HG03342 (cell line): Measurements from ENCODE around the gene YIPF4.
A peak's percentile ranks its signal among the peaks of the same experiment; 100 is the strongest.
"Not testable (repeated sequence)": the region's sequence is repeated elsewhere in the genome, so short reads cannot be mapped to it uniquely, and the experiment has no call there.

Source experiments
- ATAC-seq: cut with Tn5 transposase; IDR thresholded peaks from one replicate; pipeline ENCODE4 v1.9.1; 2021; ENCODE audit warnings: mild to moderate bottlenecking, moderate library complexity; ENCODE audit not compliant: unreplicated experiment

The YIPF4 gene

GRCh38 chr2:32284321-32284720 is 6.6 kb downstream of the YIPF4 start:
- no peak for ATAC-seq

- no peak for ATAC-seq
These were observed 11.7 kb downstream of the YIPF4 start for GRCh38 chr2:32289165-32289999.

- no peak for ATAC-seq
These were observed 12.3 kb downstream of the YIPF4 start for GRCh38 chr2:32290000-32290339.

- ATAC-seq: no peak
These were observed 14.0 kb downstream of the YIPF4 start for GRCh38 chr2:32291746-32292145.

- not testable (repeated sequence) for ATAC-seq
These were observed 15.8 kb downstream of the YIPF4 start for GRCh38 chr2:32293493-32293892.

DNA sequence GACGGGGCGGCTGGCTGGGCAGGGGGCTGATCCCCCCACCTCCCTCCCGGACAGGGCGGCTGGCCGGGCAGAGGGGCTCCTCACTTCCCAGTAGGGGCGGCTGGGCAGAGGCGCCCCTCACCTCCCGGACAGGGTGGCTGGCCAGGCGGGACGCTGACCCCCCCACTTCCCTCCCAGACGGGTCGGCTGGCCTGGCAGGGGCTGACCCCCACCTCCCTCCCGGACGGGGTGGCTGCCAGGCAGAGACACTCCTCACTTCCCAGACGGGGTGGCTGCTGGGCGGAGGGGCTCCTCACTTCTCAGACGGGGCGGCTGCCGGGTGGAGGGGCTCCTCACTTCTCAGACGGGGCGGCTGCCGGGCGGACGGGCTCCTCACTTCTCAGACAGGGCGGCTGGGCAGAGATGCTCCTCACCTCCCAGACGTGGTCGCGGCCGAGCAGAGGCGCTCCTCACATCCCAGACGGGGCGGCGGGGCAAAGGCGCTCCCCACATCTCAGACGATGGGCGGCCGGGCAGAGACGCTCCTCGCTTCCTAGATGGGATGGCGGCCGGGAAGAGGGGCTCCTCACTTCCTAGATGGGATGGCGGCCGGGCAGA is 16.4 kb downstream of the YIPF4 start:
- ATAC-seq: not testable (repeated sequence)

DNA sequence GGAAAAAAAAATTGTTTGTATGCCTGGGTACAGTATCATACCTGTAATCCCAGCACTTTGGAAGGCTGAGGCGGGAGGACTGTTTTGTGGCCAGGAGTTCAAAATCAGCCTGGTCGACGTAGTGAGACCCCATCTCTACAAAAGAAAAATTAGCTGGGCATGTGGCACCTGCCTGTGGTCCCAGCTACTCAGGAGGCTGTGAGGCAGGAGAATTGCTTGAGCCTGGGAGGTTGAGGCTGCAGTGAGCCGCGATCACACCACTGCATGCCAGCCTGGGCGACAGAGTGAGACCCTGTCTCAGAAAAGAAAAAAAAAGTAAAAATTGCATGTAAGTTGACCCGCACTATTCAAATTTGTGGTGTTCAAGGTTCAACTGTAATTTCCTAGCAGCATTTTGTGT is 32.9 kb downstream of the YIPF4 start:
- ATAC-seq: no peak

- ATAC-seq: no peak
These were observed 37.2 kb downstream of the YIPF4 start for GRCh38 chr2:32314886-32315285.

- ATAC-seq: not testable (repeated sequence)
These were observed 51.0 kb downstream of the YIPF4 start for GRCh38 chr2:32328679-32329078.

- not testable (repeated sequence) for ATAC-seq
These were observed 51.7 kb downstream of the YIPF4 start for GRCh38 chr2:32329180-32329980.

GRCh38 chr2:32330136-32330535 is 52.4 kb downstream of the YIPF4 start:
- no peak for ATAC-seq

- ATAC-seq: no peak
These were observed 65.1 kb downstream of the YIPF4 start for GRCh38 chr2:32342801-32343200.

GRCh38 chr2:32350797-32351196 is 73.1 kb downstream of the YIPF4 start:
- ATAC-seq: not testable (repeated sequence)

DNA sequence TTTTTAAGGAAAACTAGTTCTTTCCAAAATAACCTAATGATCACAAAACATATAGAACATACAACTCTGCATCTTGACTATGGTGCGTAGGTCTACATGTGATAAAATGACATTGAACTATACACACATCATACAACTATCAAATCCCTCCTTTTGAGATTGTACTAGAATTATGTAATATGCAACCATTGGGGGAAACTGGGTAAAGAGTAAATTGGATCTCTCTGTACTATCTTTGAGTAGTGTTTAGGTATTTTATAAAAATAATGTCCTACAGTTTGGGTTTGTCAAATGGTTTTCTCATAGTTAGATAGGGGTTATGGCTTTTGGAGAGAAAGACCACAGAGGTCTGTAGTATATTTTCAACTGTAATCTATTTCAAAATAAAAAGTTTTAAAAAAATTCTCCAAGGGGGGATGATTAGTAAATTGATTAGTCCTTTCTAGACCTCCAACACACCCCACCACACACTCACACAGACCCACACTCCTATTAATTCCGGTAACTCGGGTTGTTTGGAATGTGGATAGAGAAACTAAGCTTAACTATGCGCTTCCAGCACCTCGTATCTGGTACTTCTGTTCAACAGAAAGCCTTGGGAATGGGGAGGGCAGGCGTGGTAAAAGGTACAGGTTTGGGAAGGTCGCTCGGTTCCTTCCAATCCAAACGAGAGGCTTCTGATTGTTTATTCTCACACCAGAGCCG is 78.4 kb downstream of the YIPF4 start:
- no peak for ATAC-seq

GRCh38 chr2:32356681-32357317 is 79.1 kb downstream of the YIPF4 start, which contains the start of gene BIRC6:
Gene BIRC6 (plus strand): TSS chr2:32357023. CDS start chr2:32357162, 139 bp downstream.
- peak; percentile 86 for ATAC-seq

DNA sequence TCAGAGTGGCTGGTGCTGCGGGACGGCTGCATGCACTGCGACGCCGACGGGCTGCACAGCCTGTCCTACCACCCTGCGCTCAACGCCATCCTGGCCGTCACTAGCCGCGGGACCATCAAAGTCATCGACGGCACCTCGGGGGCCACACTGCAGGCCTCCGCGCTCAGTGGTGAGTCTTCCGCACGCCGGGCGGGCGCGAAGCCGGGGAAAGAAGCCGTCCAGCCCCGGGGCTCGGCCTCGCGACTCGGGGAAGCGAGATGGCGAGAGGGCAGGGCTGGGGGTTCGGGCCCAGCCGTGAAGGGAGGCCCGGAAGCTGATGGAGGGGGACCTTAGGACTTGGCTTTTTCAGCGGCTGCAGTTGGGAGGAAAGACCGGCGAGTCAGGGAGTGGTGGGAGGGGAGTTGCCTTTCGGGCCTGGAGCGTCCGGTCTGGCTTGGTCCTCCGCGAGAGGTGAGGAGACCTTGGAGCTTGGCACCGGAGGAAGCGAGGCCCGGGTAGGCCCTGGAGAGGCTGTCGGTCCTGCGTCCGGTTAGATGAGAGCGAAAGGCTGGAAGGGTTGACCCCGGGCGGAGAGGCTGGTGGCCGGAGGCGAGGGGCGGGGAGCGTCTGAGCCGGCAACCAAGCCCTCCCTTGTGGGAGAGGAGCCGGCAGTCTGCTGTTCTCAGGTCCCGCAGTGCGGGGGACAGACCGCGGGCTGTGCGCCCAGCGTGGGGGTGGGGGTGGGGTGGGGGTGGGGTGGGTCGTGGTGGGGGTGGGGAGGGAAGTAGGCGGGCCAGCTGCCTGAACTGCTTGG is 79.8 kb downstream of the YIPF4 start:
- ATAC-seq: peak; percentile 6

GRCh38 chr2:32358111-32358482 is 80.4 kb downstream of the YIPF4 start:
- no peak for ATAC-seq

DNA sequence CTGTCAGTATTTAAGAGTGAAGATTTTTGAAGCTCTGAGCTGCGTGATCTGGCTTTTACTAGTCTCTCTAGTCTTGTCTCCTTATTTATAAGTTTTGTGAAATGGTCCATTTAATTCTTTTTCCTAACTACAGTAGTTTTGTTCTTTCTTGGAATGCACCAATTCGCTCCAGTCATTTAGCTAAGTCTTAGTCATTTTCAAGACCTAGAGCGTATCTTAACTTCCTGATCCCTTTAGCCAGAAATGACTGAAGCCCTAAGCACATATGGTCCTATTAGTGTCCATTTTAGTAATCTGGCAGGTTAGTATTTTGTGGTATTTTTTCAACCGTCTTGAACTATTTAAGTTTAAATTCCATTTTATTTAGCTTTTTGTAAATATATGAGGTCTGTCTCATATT is 82.7 kb downstream of the YIPF4 start:
- no peak for ATAC-seq

- not testable (repeated sequence) for ATAC-seq
These were observed 85.3 kb downstream of the YIPF4 start for GRCh38 chr2:32362997-32363396.

- peak; percentile 66 for ATAC-seq
These were observed 85.9 kb downstream of the YIPF4 start for GRCh38 chr2:32363597-32363996.
